NB4 (cell line): ENCODE results near the gene PDXP.

Experiments
- CTCF ChIP-seq: IDR thresholded peaks from one replicate; pipeline ENCODE4 v1.5.1; 2012; ENCODE audit warnings: low read depth, low read length
- POLR2A ChIP-seq: IDR thresholded peaks from 2 replicates; pipeline ENCODE4 v1.6.1; 2011; ENCODE audit warnings: mild to moderate bottlenecking; ENCODE audit not compliant: insufficient read length; ENCODE audit errors: extremely low read depth

GRCh38 chr22:37703906-37704305 is 45.4 kb downstream of the PDXP start:
- no peak for TF ChIP-seq CTCF
- TF ChIP-seq POLR2A, result no peak
